HG03095 (cell line): Measurements from ENCODE around the gene SEMA6B.
"Not testable (repeated sequence)": the region's sequence is repeated elsewhere in the genome, so short reads cannot be mapped to it uniquely, and the experiment has no call there.

Experiments used
- ATAC-seq: cut with Tn5 transposase; IDR thresholded peaks from one replicate; pipeline ENCODE4 v1.9.1; 2021; ENCODE audit warnings: moderate library complexity; ENCODE audit not compliant: unreplicated experiment

The SEMA6B gene

DNA sequence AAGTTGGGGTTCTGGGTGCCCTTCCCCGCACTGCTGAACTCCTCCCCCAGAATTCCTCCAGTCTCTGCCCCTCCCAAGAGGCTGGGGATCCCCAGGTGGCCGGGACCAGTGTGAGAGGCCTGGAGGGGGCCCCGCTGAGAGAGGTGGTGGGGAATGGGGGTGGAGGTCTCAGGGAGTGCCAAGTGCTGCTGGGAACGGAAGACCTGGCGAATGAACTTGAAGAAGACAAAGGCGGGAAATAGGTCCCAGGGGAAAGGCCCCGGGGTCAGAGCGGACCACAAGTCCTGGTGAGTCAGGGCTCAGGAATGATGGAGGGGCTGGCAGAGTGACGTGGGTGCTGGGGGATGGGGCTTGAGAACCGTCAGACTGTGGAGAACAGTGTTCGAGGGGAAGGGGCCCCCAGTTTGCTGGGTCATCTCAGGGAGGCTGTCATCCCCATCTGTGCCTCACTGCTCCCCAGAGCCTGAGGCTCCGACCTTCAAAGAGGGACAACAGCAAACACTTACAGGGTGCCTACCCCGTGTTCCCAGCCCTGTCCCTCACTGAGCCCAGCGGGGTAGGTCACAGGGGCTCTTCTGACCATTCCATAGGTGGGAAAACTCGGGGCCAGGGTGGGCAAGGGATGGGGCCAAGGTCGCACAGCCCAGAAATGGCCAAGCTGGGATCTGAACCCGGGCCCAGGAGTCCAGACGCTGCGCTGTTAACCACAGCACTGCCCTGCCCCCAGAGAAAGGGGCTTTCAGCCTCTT is 16.0 kb upstream of the SEMA6B start:
- no peak for ATAC-seq

DNA sequence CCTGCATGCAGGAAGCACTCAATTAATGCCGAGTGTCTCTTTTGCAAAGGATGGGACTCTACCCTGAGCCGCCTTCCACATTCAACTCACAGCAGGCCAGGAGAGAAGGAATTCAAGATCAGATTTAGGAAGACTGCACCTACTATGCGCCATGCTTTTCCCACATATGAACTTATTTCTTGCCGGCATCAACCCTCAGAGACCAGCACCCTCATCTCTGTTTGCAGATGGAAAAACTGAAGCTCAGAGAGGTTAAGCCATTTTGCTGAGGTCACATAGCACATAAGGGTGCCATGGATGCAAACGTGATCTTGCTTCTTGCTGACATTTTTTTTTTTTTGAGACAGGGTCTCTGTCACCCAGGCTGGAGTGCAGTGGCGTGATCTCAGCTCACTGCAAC is 14.2 kb upstream of the SEMA6B start:
- ATAC-seq: no peak

DNA sequence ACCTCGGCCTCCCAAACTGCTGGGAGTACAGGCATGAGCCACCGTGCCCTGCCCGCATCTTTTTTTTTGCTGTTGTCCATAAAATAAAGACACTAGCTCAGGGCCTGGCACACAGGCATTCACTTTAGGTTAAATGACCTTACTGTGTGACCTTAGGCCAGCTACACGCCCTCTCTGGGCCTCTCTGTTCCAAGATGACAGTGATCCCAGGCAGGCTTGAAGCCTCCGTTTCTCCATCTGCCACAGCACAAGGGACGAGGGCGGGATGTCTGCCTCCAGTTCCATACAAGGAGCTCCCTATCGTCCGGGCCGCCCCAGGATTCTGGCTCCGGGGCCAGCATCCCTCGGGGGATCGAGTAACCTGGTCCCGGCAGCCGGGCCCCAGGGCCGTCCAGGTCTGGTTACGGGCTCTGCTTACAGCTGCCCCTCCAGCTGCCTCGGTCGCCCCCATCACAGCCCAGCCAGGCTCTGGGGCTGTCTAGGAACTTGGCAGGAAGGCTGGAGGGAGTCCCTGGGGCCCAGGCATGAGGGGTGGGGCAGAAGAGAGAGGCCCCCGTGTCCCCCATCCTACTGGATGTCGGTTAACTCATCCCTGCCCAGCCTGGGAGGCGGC is 11.9 kb upstream of the SEMA6B start:
- no peak for ATAC-seq

DNA sequence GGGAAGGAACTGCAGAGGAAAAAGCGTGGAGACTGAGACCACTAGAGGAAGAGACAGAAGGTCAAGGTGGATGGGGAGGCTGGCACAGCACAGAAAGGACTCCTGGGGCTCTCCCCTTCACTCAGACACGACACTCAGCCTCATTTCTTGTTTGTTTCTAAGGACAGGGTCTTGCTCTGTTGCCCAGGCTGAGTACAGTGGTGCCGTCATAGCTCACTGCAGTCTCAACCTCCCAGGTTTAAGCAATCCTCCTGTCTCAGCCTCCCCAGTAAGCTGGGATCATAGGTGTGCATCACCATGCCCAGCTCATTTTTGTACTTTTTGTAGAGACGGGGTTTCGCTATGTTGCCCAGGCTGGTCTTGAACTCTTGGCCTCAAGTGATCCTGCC is 11.4 kb upstream of the SEMA6B start:
- ATAC-seq: no peak

DNA sequence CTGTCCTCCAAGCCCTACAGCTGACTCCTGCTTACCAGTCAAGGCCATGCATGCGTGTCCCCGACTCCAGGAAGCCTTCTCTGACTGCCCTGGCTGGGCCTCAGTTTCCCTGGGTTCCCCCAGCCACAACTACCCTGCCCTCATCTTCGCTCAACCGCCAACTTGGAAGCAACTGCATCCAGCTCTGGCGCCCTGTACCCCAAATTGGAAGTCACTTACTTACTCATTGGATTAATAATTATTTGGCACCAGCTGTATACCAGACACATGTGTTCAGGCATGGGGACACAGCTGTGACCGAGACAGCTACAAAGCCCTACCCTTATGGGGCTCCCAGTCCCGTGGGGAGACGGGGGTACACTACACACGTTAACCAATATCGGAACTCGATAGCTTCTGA is 10.9 kb upstream of the SEMA6B start:
- no peak for ATAC-seq

DNA sequence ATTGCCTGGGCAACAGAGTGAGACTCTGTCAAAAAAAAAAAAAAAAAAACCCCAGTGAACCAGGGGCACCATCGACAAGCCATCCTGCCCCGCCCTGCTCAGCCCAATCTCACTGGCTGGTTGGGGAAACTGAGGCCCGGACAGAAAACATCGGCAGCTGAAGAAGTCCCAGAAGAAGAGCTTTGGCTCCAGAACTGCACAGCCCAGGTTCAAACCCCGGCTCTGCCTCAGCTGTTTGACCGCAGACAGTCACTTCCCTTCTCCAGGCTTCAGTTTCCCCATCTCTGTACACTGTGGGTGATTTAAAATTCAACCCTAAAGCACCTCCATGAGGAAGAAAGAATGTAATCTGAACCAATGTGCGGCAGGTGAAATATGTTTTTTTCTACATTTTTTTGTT is 9.4 kb upstream of the SEMA6B start:
- no peak for ATAC-seq

DNA sequence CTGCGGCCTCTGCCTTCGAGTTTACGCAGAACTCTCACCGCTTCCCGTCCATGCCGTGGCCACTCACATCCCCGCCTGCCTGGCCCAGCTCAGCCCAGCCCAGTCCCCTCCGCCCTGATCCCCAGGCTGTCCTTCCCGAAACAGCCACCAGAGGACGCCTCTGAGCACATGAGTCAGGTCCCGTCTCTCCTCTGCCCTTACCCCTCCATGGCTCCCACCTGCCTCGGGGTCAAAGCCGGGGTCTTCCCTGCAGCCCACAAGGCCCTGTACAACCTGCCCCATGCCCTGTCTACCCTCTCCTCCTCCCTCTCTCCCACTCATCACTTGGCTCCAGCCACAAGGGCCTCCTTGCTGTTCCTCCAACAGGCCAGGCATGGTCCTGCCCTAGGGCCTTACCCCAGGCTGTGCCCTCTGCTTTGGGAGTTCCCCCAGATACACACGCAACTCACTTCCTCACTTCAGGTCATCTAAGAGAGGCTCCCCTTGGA is 8.1 kb upstream of the SEMA6B start:
- ATAC-seq: no peak

DNA sequence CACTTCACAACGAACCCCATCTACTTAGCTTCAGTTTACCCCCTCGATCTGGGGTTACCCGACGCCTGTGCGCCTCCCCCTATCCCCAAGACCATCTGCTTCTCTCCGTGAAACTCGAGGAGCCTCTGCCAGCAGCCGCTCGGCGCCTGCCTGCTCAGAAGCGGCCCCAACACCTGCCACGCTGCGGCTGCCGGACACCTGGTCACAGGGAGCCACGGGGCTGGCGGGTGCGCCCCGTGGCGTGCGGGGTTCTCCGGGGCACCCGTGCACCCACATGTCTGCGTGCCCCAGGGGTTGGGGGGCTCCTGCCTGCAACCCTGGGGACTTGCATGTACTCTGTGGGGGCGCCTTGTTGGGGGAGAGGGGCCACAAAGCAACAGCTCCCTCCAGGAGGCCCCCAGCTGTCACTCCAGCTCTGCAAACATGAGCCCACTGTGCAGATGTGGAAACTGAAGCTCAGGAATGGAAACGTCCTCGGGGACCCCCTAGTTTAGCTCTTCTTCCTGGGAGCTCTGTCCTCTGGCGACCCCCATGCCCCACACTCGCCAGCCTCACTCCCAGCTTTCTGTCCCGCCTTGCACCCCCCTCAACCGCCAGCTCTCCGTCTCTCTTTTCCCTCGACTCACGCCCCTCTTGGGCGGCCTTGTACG is 7.0 kb upstream of the SEMA6B start:
- ATAC-seq: no peak

DNA sequence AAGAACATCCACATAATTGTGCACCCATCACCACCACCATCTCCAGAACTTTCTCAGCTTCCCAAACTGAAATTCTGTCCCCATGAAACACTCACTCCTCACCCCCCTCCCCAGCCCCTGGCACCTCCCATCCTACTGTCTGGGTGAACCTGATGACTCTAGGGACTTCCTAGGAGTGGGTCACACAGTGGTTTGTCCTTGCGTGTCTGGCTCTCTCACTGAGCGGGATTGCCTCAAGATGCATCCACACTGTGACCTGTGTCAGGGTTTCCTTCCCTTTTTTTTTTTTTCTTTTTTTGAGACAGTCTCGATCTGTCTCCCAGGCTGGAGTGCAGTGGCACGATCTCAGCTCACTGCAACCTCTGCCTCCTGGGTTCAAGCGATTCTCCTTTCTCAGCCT is 4.1 kb upstream of the SEMA6B start:
- not testable (repeated sequence) for ATAC-seq

DNA sequence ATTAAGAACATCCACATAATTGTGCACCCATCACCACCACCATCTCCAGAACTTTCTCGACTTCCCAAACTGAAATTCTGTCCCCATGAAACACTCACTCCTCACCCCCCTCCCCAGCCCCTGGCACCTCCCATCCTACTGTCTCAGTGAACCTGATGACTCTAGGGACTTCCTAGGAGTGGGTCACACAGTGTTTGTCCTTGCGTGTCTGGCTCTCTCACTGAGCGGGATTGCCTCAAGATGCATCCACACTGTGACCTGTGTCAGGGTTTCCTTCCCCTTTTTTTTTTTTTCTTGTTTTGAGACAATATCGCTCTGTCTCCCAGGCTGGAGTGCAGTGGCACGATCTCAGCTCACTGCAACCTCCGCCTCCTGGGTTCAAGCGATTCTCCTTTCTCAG is 2.6 kb upstream of the SEMA6B start:
- ATAC-seq: not testable (repeated sequence)

DNA sequence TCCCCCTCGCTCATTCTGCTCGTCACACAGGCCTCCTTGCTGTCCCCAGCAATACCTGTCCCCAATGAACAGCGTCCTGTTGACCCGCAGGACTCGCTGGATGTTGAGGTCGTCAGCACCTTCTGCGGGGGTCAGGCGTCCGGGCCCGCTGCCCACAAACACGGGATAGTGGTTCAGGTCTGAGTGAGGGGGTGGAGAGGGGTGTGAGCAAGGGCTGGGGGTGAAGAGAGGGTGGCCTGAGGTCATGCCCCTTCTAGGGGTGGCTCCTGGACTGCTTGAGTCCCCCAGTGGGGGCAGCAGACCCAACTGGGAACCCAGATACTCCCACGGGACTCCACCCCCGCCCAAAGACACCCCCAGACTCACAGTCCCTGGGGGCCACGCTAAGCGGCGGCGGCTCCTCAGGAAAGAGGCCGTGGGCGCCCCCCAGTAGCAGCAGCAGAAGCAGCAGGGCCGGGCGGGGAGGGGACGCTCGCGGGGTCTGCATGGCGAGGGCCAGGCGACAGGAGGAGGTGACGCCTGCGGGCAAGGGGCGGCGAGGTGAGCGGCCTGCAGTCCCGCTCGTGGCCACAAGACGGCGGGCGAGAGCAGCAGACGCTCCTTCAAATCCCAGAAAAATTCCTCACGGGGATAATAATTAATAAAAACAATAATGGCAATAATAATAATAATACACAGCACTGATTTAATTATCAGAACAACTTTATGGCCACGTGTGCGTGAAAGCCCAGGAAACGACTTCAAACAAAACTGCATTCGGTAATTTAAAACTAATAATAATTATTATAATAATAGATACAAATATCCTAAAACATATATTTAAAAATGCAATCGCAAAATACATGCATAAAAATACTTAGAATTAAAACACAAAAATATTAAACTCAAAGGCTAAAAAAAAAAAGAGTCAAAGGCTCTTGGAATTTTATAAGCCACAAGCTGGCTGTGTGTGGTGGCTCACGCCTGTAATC is 1.2 kb downstream of the SEMA6B start:
- no peak for ATAC-seq

DNA sequence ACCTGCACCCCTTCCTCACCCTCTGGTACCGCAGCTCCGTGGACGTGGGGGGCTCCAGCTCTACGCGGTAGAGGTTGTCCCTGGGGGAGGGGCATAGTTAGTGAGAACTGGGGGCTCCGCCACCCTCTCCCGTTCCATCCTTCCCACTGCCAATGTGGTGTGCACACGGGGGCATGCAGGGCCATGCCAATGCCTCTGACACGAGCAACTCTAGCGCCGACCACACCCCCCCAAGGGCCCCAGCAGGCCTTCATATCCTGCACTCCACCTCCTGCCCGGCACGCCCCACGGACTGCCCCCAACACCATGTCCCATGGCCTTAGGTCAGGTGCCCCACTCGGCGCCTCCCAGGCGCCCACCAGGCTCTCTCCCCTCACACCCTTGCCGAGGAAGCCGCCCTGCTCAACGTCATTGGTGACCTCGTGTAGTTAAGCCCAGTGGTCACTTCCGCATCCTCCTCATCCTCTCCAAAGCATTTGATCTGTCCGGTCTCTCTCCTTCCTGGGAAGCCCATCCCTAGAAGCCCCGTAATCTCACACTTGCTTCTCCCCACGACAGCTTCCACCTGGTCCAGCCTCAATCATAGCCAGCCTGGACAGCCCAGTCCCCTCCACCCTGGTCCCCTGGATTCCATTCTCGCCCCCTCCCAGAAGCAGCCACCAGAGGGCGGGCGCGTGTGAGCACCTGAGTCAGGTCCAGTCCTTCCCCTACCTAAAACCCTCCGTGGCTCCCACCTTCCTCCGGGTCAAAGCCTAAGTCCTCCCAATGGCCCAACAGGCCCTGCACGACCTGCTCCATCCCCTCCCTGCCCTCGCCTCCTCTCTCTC is 2.1 kb downstream of the SEMA6B start:
- ATAC-seq: no peak

DNA sequence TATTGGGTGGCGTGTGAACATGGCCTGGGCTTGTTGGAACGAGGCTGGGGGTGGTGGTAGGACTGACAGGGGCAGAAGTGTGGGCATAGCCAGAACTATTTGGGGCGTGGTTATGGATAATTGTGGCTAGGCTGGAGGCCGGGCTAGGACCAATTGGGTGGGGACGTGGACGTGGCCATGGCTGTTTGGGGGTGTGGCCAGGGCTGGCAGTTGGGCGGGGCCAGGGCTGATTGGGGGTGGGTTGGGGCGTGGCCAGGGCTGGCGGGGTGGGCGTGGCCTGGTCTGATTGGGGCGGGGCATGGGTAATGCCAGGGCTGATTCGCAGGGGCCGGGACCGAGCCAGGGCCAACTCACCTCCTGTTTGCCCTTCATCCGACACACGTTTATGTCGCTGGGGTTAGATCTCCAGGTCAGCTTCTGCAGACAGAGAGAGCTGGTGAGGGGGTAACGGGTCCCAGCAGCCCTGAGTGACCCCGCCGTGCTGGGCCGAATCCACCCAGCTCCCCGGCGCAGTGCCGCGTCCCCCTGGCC is 2.8 kb downstream of the SEMA6B start:
- no peak for ATAC-seq

DNA sequence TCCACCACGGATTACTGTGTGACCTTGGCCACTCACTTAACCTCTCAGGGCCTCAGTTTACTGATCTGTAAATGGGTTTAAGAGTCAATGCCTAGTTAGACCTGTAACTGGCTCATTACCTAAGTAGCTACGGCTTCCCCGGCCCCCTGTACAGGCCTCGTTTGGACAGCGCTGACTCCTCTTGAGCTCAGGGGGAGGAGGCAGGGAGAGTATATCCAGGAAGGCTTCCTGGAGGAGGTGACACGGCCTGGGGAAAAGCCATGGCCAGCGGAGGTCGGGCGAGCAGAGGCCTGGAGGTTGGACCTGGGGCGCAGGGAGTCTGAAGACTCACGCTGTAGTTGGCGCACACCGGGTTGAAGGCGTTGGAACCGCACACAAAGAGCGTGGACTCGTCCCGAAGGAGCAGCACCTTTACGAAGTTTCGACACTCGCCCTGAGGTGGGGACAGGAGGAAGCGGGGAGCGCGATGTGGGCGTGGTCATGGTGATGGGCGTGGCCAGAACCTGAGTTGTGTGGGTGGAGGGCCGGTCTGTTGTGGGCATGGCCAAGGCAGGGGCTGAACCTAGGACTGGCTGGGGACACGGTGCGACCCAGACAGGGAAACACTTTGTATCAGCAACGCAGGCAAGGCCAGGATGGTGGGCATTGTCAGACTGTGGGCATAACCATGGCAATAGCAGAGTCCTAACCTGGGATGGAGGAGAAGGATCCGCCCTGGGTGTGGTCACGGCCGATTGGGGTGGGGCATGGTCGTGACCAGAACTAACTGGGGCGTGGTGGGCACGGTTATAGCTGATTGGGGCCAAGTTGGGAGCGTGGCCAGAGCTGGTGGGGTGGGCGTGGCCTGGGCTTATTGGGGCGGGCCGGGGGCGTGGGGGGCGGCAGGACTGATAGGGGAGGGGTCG is 3.6 kb downstream of the SEMA6B start:
- ATAC-seq: no peak

DNA sequence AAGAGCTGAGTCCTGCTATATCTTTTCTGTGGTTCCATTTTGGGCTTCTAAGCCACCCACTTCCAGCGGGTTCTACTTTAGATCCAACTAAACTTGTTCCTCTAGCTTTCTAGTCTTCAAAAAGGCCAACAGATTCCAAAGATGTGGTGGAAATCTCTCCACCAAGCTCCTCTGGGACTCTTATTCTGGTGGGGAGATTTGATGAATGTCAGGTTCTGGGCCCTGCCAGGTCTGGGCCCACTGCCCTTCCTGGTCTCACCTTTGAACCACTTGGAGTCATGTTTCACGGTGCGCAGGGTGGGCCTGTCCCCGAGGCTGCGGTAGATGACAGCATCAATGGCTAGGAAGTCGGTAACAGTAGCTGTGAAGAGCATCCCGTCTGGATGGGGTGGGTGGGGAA is 4.8 kb downstream of the SEMA6B start:
- ATAC-seq: no peak

DNA sequence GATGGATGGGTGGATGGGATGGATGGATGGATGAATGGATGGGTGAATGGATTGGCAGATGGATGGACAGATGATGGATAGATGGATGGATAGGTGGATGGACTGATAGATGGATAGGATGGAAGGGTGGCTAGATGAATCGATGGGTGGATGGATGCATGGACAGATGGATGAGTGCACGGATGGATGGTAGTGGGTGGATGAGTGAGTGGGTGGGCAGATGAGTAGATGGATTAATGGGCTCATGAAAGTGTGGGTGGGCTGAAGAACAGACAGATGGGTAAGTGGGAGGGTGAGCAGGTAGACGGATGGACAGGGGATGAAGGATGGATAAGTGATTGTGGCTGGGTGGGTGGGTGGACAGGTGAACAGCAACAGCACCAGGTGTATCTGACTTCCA is 5.7 kb downstream of the SEMA6B start:
- ATAC-seq: no peak

DNA sequence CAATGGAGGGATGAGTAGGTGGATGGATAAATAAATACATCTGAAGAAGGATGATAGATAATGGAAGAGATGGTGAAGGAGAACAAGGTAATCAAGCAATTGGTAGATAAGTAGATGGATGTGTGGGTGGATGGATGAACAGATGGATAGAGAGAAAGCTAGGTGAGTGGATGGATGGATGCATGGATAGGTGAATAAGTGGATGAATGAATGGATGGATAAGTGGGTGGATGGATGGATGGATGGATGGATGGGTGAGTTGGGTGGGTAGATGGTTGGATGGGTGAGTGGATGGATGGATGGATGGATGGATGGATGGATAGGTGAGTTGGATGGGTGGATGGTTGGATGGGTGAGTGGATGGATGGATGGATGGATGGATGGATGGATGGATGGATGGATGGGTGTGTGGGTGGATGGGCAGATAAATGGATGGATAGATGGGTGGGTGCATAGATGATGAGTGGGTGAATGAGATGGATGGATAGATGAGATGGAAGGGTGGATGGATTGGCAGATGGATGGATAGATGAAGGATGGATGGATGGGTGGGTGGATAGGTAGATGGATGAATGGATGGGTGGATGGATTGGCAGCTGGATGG is 6.3 kb downstream of the SEMA6B start:
- ATAC-seq: no peak

DNA sequence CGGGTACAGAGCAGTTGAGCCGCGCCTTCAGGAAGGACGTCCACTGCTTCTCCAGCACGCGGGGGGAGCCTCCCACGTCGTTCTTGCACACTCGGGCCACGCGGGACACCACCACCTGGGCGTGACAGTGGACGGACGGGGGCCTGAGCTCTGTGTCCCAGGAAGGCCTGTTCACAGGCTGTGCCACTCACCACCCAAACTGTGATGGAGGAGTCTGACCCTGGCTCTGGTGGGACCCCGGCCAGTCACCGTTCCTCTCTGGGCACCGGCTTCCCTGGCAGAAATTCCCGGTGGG is 7.0 kb downstream of the SEMA6B start:
- ATAC-seq: no peak
